DMS53 treated with DMSO at 0.1 percent for 48 hours (cell line): Measurements from ENCODE around the gene B4GALT3.

Experiments
- DNase-seq: peaks from one replicate; lab custom pipeline; 2025; ENCODE audit not compliant: unreplicated experiment; lab: John Stamatoyannopoulos, UW

The B4GALT3 gene

GRCh38 chr1:161206411-161207140 is 29.3 kb upstream of the B4GALT3 start:
- DNase-seq = no peak

GRCh38 chr1:161201836-161202712 is 24.8 kb upstream of the B4GALT3 start, which contains the start of gene NDUFS2:
TSS of gene NDUFS2 (plus strand) at chr1:161202367. CDS start at chr1:161202386, 19 bp downstream.
- DNase-seq = peak; percentile 97

GRCh38 chr1:161200992-161201835 is 23.9 kb upstream of the B4GALT3 start:
- no peak for DNase-seq

- no peak for DNase-seq
Measured at GRCh38 chr1:161200421-161200991, 23.2 kb upstream of the B4GALT3 start.

- no peak for DNase-seq
Measured at GRCh38 chr1:161199506-161200139, 22.3 kb upstream of the B4GALT3 start.

GRCh38 chr1:161198897-161199431 is 21.7 kb upstream of the B4GALT3 start, which contains the start of gene ADAMTS4:
TSS of gene ADAMTS4 (minus strand) at chr1:161199054. CDS start at chr1:161198627, 427 bp downstream.
- no peak for DNase-seq

GRCh38 chr1:161198194-161198896 is 21.0 kb upstream of the B4GALT3 start:
- DNase-seq = no peak

- DNase-seq = no peak
Measured at GRCh38 chr1:161197560-161198193, 20.4 kb upstream of the B4GALT3 start.

GRCh38 chr1:161196521-161197451 is 19.5 kb upstream of the B4GALT3 start:
- no peak for DNase-seq

- DNase-seq = no peak
Measured at GRCh38 chr1:161196111-161196510, 18.8 kb upstream of the B4GALT3 start.

GRCh38 chr1:161195171-161195570 is 17.9 kb upstream of the B4GALT3 start:
- DNase-seq = no peak

- no peak for DNase-seq
Measured at GRCh38 chr1:161193561-161194235, 16.4 kb upstream of the B4GALT3 start.

GRCh38 chr1:161192476-161193465 is 15.5 kb upstream of the B4GALT3 start:
- peak; percentile 65 for DNase-seq

- DNase-seq = no peak
Measured at GRCh38 chr1:161191971-161192370, 14.7 kb upstream of the B4GALT3 start.

- no peak for DNase-seq
Measured at GRCh38 chr1:161190962-161191521, 13.7 kb upstream of the B4GALT3 start.

GRCh38 chr1:161189036-161189435 is 11.7 kb upstream of the B4GALT3 start:
- no peak for DNase-seq
